GM23338 (cell line): ENCODE data around the gene BAIAP2. TPM values are rescaled to one million over a fixed set of nuclear protein-coding genes. Genes with fewer than 3 reads are reported as not detected.

Source experiments
- ATAC-seq: fragments of 200-7000 bp; cut with Tn5 transposase; 3 replicates; pipeline ENCODE4 v1.9.1; 2020
- DNase-seq: peaks from one replicate; pipeline ENCODE4 v3.0.0-alpha.2; 2015; ENCODE audit warnings: low spot score
- H2AFZ ChIP-seq: fragments of 200-600 bp; sonication (generic); 2 replicates; pipeline ENCODE4 v1.8.0; 2016; ENCODE audit warnings: antibody characterized with exemption, mild to moderate bottlenecking, moderate library complexity
- H3F3A ChIP-seq: fragments of 200-600 bp; sonication (generic); replicated peaks from 2 replicates; pipeline ENCODE4 v1.8.0; 2017; ENCODE audit warnings: antibody characterized with exemption, mixed run types, low read depth
- H3K27ac ChIP-seq: fragments of 200-600 bp; sonication (generic); 2 replicates; pipeline ENCODE4 v1.6.1; 2016; ENCODE audit warnings: low read depth
- H3K27me3 ChIP-seq: fragments of 200-600 bp; sonication (generic); 2 replicates; pipeline ENCODE4 v1.8.0; 2016; ENCODE audit warnings: mild to moderate bottlenecking, mixed run types, moderate library complexity; ENCODE audit not compliant: insufficient read depth
- H3K36me3 ChIP-seq: fragments of 200-600 bp; sonication (generic); 2 replicates; pipeline ENCODE4 v1.8.0; 2016; ENCODE audit warnings: mild to moderate bottlenecking; ENCODE audit not compliant: insufficient read depth
- H3K4me1 ChIP-seq: fragments of 200-600 bp; sonication (generic); 2 replicates; pipeline ENCODE4 v1.8.0; 2016; ENCODE audit warnings: mild to moderate bottlenecking, moderate library complexity; ENCODE audit not compliant: insufficient read depth
- H3K4me2 ChIP-seq: fragments of 200-600 bp; sonication (generic); 2 replicates; pipeline ENCODE4 v1.7.1; 2017; ENCODE audit warnings: mixed run types
- H3K4me3 ChIP-seq: fragments of 200-600 bp; sonication (generic); 2 replicates; pipeline ENCODE4 v1.6.1; 2016; ENCODE audit warnings: mixed run types
- H3K79me2 ChIP-seq: fragments of 200-600 bp; sonication (generic); replicated peaks from 2 replicates; pipeline ENCODE4 v1.8.0; 2017; ENCODE audit warnings: mild to moderate bottlenecking; ENCODE audit not compliant: insufficient read depth
- H3K9me2 ChIP-seq: fragments of 200-600 bp; sonication (generic); 2 replicates; pipeline ENCODE4 v1.8.0; 2017; ENCODE audit not compliant: insufficient read depth
- H4K20me1 ChIP-seq: fragments of 200-600 bp; sonication (generic); replicated peaks from 2 replicates; pipeline ENCODE4 v1.8.0; 2017; ENCODE audit warnings: mild to moderate bottlenecking; ENCODE audit not compliant: insufficient read depth
- H3K27ac Mint-ChIP-seq: 2 replicates; pipeline ENCODE4 v1.8.0; 2020; ENCODE audit warnings: inconsistent platforms, mild to moderate bottlenecking, moderate library complexity, mixed read lengths
- H3K27me3 Mint-ChIP-seq: 3 replicates; pipeline ENCODE4 v1.8.0; 2022; ENCODE audit warnings: low read depth, mild to moderate bottlenecking, moderate library complexity, mixed read lengths, inconsistent platforms; ENCODE audit not compliant: insufficient read depth, poor library complexity
- H3K36me3 Mint-ChIP-seq: 3 replicates; pipeline ENCODE4 v1.8.0; 2021; ENCODE audit warnings: low read depth, mild to moderate bottlenecking, inconsistent platforms, moderate library complexity, mixed read lengths
- H3K4me1 Mint-ChIP-seq: 3 replicates; pipeline ENCODE4 v1.8.0; 2020; ENCODE audit warnings: mild to moderate bottlenecking, inconsistent platforms, mixed read lengths
- H3K4me3 Mint-ChIP-seq: 3 replicates; pipeline ENCODE4 v1.8.0; 2021; ENCODE audit warnings: moderate library complexity, mild to moderate bottlenecking, inconsistent platforms, mixed read lengths
- H3K9me3 Mint-ChIP-seq: 3 replicates; pipeline ENCODE4 v1.8.0; 2020; ENCODE audit warnings: moderate library complexity, mild to moderate bottlenecking, inconsistent platforms, mixed read lengths
- CTCF ChIP-seq, 2 experiments: fragments of 200-600 bp in 1 of 2; sonication (generic) in 1 of 2; conservative IDR thresholded peaks; 2 replicates each; pipeline versions ENCODE4 v1.5.1 to v1.6.1; 2016 to 2017; ENCODE audit warnings: antibody characterized with exemption in 2 of 2, low read depth in 2 of 2, mild to moderate bottlenecking in 2 of 2, moderate library complexity in 1 of 2
- EZH2phosphoT487 ChIP-seq: fragments of 200-600 bp; sonication (generic); IDR thresholded peaks from one replicate; pipeline ENCODE4 v1.8.1; 2018; ENCODE audit warnings: antibody characterized with exemption; ENCODE audit not compliant: unreplicated experiment
- JUNB ChIP-seq: IDR thresholded peaks from one replicate; pipeline ENCODE4 v1.6.1; 2016; ENCODE audit warnings: antibody characterized with exemption; ENCODE audit not compliant: unreplicated experiment
- POLR2AphosphoS5 ChIP-seq: IDR thresholded peaks from 2 replicates; pipeline ENCODE4 v1.6.1; 2016; ENCODE audit warnings: antibody characterized with exemption, low read depth
- STAT1 ChIP-seq: IDR thresholded peaks from one replicate; pipeline ENCODE4 v1.6.1; 2016; ENCODE audit warnings: antibody characterized with exemption; ENCODE audit not compliant: unreplicated experiment
- ZNF114 ChIP-seq: fragments of 250-450 bp; sonication (Bioruptor Pico); IDR thresholded peaks from 2 replicates; pipeline ENCODE4 v1.5.0; 2020; ENCODE audit warnings: mild to moderate bottlenecking, moderate library complexity
- ZNF331 ChIP-seq: fragments of 250-450 bp; sonication (Bioruptor Pico); IDR thresholded peaks from 2 replicates; pipeline ENCODE4 v1.5.0; 2020; ENCODE audit warnings: low read depth, mild to moderate bottlenecking, moderate library complexity
- ZNF462 ChIP-seq: fragments of 250-450 bp; sonication (Bioruptor Pico); IDR thresholded peaks from 2 replicates; pipeline ENCODE4 v1.5.0; 2020; ENCODE audit warnings: mild to moderate bottlenecking, moderate library complexity
- polyA plus RNA-seq: library from polyadenylated mRNA; unstranded; fragments of >200 nt; fragmentation: Nextera tagmentation; extraction: Ambion mirVana; gene quantifications from 2 replicates; pipeline ENCODE4 v1.2.1, GENCODE V29; 2016
- total RNA-seq: library from RNA; depleted of rRNA; stranded (reverse); fragments of >200 nt; shearing (Covaris generic); gene quantifications from 2 replicates; pipeline ENCODE4 v1.2.3, GENCODE V29; 2014

BAIAP2 gene
- total and polyA plus RNA-seq, 2 experiments from 2014 or later = 21.7 to 22.7 TPM

GRCh38 chr17:81057777-81058176 lies 22.8 kb downstream of the BAIAP2 start:
- Mint-ChIP-seq H3K4me1 (peaks cover 6% of the 10 kb centered on the region), H3K9me3 (no peaks in the 10 kb centered on the region), H3K4me3 (no peak overlapping the region), H3K36me3 (no peaks in the 10 kb centered on the region; the same call in 1 of the 3 replicates), H3K27me3 (peaks cover 19% of the 10 kb centered on the region), H3K27ac (no peak overlapping the region)
- Histone ChIP-seq H3K4me3 (no peak overlapping the region), H3K9me2 (no peaks in the 10 kb centered on the region), H3K27me3 (no peaks in the 10 kb centered on the region), H2AFZ (no peak overlapping the region), H3F3A (no peaks in the 10 kb centered on the region), H3K27ac (no peak overlapping the region), H3K4me1 (no peaks in the 10 kb centered on the region), H3K4me2 (no peak overlapping the region), H4K20me1 (peaks cover 5% of the 10 kb centered on the region; the same call in 1 of the 2 replicates), H3K36me3 (no peaks in the 10 kb centered on the region), H3K79me2 (no peaks in the 10 kb centered on the region)
- no peak for ATAC-seq
- TF ChIP-seq POLR2AphosphoS5 (no peak), EZH2phosphoT487 (no peak), ZNF331 (no peak)
- no peak for DNase-seq

DNA sequence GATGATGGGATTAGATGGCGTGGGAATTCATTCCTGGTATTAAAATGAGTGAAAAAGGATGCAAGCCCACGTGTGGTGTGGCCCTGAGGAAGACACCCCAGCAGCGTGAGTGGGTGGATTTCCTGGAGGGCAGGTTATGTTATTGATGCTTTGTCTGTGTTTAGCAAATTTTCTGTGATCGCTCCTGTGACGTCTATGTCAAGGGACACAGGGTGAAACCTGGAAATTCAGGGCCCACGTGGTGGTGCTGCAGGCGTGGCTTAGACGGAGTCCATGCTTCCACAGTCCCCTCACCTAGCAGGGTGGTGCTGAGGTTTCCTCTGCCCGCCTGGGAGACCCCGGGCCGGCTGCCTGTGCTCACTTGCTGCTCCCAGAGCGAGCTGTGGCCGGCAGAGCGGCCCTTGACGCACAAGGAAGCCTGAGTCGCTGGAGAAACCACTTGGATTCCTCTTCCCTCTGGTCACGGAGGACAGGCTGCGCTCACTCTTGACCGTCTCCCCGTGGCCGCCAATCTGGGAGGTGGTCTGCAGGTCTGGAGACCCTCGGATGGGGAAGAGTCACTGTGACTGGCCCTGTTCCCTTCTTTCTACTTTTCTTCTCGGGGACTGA lies 23.4 kb downstream of the BAIAP2 start:
- H3K4me3 Mint-ChIP-seq = no peak overlapping the region
- H3K27ac ChIP-seq = no peak overlapping the region
- no peak for TF ChIP-seq CTCF (conservative IDR thresholded peaks at IDR 0.05; ENCODE audit: low read depth in 2 of 2)
- no peak for TF ChIP-seq STAT1
- TF ChIP-seq JUNB = no peak
- no peak for TF ChIP-seq ZNF114
- no peak for TF ChIP-seq ZNF462
- TF ChIP-seq EZH2phosphoT487 = no peak
- H3K27ac Mint-ChIP-seq = no peak overlapping the region
- H3K9me3 Mint-ChIP-seq = no peaks in the 10 kb centered on the region
- no peaks in the 10 kb centered on the region; the same call in 1 of the 3 replicates for H3K36me3 Mint-ChIP-seq
- no peaks in the 10 kb centered on the region for H3K4me1 ChIP-seq
- H3K4me3 ChIP-seq = no peak overlapping the region
- no peaks in the 10 kb centered on the region for H3K27me3 ChIP-seq
- no peaks in the 10 kb centered on the region for H3K9me2 ChIP-seq
- H3K79me2 ChIP-seq = no peaks in the 10 kb centered on the region
- no peak overlapping the region for H3K4me2 ChIP-seq
- H2AFZ ChIP-seq = no peak overlapping the region
- peaks cover 5% of the 10 kb centered on the region; the same call in 1 of the 2 replicates for H4K20me1 ChIP-seq
- H3K4me1 Mint-ChIP-seq = peaks cover 5% of the 10 kb centered on the region; the same call in 2 of the 3 replicates
- peaks cover 17% of the 10 kb centered on the region for H3K27me3 Mint-ChIP-seq
- no peaks in the 10 kb centered on the region for H3K36me3 ChIP-seq
- no peaks in the 10 kb centered on the region for H3F3A ChIP-seq
- ATAC-seq (no peak), DNase-seq (no peak)
